ENCODE results near the gene RBPMS2.

The RBPMS2 gene

DNA sequence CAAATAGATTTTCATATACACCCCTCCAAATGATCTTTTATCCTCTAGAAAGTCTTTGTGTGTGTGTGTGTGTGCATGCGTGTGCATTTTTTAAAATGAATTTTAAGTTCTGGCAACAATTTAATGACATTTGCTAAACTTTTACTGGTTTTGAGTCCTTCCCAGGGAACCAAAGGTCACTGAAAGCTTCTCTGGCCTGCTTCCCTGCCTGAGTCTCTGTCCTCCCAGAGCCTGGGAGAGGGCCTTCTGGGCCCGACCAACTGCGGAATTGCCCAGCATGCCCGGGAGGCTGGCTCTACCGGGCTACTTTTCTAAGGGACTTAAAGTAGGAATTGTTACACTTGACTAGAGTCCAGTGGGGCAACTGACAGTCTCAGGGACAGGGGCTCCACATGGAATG lies 7.4 kb upstream of the RBPMS2 start:
- DNase-seq = no peak

DNA sequence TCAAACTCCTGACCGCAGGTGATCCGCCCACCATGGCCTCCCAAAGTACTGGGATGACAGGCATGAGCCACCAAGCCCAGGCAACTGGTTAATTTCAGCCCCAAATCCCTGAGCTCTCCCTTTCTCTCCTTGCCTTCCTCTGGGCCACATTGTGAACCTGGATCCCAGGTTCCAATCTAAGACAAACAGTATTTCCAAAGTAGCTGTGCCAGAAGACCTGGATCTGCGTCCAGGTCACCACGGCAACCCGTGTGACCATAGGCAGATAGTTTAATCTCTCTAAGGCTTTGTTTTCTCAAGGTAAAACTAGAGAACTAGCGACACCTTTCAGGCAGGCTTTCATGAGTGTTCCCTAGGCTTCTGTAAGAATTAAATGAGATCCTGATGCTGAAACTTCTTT lies 5.9 kb upstream of the RBPMS2 start:
- DNase-seq = no peak

DNA sequence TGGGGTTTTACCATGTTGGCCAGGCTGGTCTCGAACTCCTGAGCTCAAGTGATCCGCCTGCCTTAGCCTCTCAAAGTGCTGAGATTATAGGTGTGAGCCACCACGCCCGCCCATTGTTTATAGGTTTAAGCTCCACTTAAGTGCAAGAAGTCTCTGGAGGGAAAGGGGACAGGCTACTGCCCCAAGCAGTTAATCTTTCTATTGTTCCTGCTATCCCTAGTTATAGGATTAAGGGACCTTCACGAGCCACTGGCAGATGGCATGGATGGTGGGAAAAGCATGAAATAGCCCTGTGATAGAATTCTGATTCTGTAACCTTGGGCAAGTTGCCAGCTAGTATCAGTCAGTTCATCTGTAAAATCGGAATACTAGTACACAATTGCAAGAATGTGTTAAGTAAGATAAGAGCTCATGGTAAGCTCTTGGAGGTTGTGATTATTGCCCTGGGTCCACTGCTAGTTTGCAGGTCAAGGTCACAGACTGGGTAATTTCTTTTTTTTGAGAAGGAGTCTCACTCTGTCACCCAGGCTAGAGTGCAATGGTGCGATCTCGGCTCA lies 5.3 kb upstream of the RBPMS2 start:
- no peak for DNase-seq

DNA sequence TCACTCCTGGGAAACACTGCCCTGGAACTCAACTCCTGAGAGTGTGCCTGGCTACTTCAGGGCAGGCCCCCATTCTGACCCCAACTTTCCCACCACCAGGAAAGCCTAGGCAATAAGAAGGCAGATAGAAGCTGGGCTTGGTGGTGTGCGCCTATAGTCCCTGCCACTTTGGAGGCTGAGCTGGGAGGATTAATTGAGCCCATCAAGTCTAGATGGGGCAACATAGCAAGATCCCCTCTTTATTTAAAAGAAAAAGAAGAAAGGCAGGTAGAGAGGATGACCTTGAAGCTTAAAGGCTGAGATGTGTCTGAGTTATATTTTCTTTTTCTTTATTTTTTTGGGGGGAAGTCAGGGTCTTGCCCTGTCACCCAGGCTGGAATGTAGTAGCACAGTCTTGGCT lies 4.2 kb upstream of the RBPMS2 start:
- no peak for DNase-seq

DNA sequence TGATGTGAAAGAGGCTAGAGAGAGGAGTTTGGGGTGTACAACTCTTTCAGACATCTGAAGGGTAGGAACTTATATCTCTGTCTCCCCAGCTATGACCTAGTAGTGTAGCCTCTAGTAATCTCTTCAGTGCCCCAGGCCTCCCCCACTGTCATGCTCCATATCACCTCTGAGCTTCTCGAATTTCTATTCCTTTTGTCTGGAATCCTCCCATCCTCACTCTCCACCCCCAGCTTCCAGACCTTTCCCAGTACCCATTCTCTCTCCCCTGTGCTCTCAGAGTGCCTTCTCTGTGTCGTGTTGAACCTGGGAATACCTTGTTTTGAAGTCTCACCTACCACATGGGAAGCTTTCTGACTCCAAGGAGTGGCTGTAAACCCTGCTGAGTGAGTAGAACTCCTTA lies 3.6 kb upstream of the RBPMS2 start:
- DNase-seq = no peak

GRCh38 chr15:64776402-64776786 lies 1.0 kb upstream of the RBPMS2 start:
- no peak for DNase-seq

DNA sequence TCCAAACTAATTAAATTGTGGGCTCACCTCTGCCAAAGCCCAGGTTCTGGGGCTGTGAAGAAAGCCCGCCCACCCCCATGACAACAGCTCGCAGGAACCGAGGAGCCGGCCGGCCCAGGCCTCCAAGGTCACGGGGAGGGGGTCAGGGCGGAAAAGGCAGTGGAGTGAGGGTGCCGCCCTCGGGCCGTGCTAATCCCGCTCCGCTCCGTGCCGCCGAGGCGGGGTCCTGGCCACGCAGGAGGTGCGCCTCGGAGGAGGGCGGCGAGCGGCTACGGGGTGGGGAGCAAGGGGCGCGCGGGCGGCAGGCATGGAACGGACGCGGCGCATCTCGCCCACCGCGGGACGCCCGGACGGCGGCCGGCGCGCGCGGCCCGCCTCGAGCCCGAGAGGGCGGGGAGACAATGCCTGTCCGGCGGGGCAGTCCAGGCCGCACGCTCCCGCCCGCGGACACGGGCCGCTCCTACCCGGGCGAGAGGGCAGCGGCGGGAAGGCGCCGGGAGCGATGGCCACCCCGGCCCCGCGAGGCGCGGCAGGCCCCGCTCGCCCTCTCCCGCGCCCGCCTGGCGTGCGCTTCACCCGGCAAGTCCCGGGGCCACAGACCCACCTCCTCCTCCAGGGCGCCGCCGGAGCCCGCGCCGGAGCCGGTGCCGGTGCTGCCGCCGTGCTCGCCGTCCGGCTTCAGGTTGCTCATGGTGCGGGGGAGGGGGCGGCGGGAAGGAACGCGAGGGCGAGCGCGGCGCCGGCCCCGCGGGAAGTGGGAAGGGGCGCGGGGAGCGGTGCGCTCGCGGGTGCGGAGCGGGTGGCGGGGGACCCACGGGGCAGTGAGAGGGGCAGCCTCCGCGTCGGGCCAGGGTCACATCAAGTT lies 528 bp downstream of the RBPMS2 start:
- no peak for DNase-seq

- no peak for DNase-seq
Observed at GRCh38 chr15:64774037-64774628, 1.3 kb downstream of the RBPMS2 start.

DNA sequence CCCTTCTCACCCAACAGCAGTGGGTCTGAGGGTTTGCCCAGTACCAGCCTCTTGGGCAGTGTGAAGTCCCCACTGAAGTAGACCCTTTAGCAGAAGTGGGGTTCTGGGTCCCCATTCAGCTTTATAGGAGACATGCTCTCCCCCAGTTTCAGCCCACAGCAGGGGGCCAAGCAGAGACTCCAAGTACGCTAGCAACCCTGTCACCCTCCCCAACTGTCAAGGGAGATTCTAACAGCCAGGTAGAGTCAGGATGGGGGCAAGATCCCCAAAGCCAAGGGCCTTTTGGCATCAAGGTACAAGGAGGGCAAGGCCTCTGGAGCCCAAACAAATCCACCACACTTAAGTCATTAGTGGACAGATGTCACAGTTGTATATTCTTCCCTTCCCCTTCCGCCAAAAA lies 1.8 kb downstream of the RBPMS2 start:
- no peak for DNase-seq

- DNase-seq = no peak
Observed at GRCh38 chr15:64772964-64773363, 2.4 kb downstream of the RBPMS2 start.

- DNase-seq = no peak
Observed at GRCh38 chr15:64772488-64772887, 2.9 kb downstream of the RBPMS2 start.

DNA sequence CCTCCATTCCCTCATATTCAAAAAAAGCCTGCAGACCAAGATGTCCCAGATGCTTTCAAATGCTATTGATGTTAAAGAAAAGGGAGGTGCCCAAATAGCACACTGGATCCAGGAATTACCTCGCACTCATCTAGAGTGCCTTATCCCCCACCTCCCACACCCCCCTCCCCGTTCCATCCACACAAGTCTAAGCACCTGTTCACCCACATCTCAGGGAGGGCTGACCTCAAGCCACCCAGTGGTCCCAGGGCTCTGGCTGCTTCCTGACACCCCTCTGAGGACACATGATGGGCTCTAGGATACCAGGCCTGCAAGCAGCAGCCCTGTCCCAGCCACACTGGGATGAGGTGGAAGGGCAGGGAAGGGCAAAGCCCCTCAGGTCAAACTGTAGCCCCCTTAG lies 4.8 kb downstream of the RBPMS2 start:
- DNase-seq = no peak

DNA sequence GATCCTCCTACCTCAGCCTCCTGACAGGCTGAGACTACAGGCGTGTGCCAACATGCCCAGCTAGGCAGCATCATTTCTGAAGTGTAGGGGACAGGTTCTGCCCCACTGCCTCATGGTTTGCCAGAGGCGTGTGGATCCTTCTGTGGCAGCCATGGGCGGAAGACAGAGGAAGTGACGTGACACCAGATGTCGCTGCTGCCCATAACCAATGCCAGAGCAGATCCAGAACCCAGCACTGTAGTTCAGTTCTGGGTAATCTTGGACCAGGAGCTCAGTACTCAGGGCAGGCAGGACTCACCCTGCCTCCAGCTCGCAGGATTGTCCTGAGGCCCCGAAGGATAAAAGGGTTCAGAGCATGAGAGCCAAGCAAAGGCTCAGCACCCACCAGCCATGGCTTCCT lies 8.2 kb downstream of the RBPMS2 start:
- DNase-seq = no peak

GRCh38 chr15:64766058-64766457 lies 9.3 kb downstream of the RBPMS2 start:
- DNase-seq = no peak

GRCh38 chr15:64763874-64764273 lies 11.5 kb downstream of the RBPMS2 start:
- no peak for DNase-seq

DNA sequence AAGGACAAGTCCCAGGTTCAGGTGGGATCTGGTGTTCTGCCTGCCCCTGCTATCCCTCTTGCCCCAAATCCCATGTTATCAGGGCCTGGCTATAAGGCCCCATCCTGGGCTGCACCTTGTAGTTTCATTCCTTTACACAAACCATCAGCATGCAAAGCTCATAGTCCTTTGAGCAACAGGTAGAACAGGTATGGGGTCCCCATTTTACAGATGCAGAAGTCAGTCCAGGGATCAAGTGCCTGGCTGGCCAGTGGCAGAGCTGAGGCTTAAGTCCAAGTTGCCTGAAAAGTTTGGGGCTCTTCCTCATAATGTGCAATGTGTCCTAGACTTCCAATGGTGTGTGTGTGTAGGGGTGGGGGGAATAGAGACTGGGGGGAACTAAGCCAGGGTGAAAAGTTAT lies 11.9 kb downstream of the RBPMS2 start:
- no peak for DNase-seq

DNA sequence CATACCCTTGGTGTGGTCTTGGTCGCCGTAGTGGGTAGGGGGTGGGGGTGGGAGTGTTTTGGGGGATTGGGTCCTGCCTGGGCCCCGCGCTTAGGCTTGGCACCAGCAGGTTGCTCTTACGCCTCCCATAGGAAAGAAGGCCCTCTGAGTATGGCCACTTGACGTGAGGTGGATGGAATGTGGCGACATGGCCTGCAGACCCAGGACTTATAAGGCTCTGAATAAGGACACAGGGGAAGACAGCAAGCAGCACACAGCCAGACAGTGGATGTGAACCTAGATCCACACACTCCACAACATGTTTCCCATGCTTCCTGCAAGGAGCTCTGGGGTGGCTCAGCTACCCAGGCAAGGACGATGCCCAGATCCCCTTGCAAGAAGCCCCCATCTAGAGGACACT lies 12.4 kb downstream of the RBPMS2 start:
- DNase-seq = no peak

GRCh38 chr15:64762546-64762945 lies 12.8 kb downstream of the RBPMS2 start:
- no peak for DNase-seq

GRCh38 chr15:64761156-64761555 lies 14.2 kb downstream of the RBPMS2 start:
- DNase-seq = no peak

DNA sequence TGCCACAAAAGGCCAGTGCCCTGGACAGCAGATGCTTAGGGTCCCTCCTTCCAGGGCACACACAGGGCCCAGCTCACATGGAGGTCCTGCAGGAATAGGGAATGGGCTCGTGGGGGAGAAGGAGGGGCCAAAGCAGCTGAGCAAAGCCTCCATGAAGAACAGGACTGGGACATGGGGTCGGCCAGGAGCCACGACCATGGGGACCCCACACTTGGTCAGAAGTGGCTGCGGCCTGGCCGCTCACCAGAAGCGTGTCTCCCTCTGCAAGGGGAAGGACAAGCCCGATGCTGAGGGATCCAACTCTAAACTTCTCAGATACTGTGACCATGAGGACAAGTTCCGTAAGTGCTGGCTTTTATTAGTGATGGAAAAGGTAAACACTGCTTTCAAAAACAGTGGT lies 15.3 kb downstream of the RBPMS2 start:
- no peak for DNase-seq

DNA sequence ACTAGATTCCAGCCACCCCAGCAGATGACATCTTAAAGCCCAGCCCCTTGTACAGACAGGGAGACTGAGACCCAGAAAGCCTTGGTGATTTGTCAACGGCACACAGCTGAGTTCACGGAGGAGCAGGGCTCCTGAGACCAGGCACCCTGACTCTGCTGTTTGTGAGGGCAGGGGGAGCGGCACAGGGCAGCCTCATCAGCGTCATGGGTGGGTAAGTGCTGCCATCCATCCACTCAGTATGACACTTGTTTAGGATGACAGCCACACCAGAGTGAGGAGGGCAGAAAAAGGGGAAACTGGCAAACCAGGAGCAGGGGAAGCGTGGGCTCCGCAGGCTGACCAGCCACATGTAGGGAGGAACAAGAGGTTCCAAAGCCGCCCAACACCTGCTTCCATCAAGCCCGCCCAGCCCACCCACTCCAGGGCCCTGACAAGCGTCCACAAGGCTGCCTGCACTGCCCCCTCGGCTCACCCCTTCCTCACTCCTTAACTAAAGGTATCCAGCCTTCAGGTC lies 19.9 kb downstream of the RBPMS2 start:
- DNase-seq = no peak

- no peak for DNase-seq
Observed at GRCh38 chr15:64754663-64755426, 20.5 kb downstream of the RBPMS2 start.

DNA sequence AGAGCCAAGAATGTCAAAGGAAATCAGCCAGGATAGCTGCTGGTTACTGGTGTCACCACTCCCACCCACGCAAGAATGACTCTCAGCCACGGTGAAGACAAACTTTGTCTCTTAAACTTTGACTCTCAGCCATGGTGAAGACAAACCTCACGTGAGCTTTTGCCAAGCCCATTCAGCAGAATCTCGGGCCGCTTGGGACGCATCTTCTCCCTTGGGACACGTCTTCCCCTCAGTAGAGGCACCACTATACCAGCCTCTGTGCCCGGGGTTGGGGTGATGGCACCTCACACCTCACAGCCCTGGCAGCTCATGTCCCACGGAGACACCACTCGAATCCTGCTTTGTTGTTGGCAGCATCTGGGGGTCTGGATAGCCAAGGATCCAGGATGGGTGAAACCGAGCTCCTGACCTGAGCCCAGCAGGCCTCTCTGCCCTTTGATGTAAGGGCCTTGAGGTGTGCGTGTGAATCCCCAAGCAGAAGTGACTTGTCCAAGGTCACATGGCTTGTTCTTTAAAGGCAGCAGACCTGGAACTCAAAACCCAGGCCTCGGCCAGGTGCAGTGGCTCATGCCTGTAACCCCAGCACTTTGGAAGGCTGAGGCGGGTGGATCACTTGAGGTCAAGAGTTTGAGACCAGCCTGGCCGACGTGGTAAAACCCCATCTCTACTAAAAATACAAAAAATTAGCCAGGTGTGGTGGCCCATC lies 21.8 kb downstream of the RBPMS2 start:
- DNase-seq = no peak

Measured in NCI-H510A (cell line).